ENCODE measurements around the gene PRCC.

PRCC gene

GRCh38 chr1:156747742-156748669, 19.3 kb upstream of the PRCC start:
- Histone ChIP-seq H2BK5ac (ENCODE audit: low read length) (peak overlapping the region; percentile 100), H3K23ac (ENCODE audit: low read depth, low read length, poor library complexity) (no peak overlapping the region), H3K4ac (ENCODE audit: low read length) (peak overlapping the region; percentile 69), H3K79me1 (ENCODE audit: low read depth, low read length) (peaks cover 13% of the 10 kb centered on the region), H2BK12ac (ENCODE audit: low read length) (no peak overlapping the region), H2AFZ (ENCODE audit: low read length) (no peak overlapping the region), H3K27me3 (ENCODE audit: control insufficient read depth in 3 of 3, insufficient read depth in 3 of 3, low read depth in 1 of 3, low read length in 3 of 3) (no peaks in the 10 kb centered on the region), H3K18ac (ENCODE audit: low read length) (peak overlapping the region; percentile 92), H3K9me3 (replicated peaks in 1 of 2; ENCODE audit: control insufficient read depth in 2 of 2, insufficient read depth in 1 of 2, low read depth in 1 of 2, low read length in 2 of 2) (no peaks in the 10 kb centered on the region), H3K9ac (ENCODE audit: low read depth, low read length, poor library complexity) (peak overlapping the region; percentile 61), H2AK5ac (ENCODE audit: low read depth, low read length) (peak overlapping the region; percentile 64), H4K91ac (ENCODE audit: low read depth, low read length, poor library complexity) (peak overlapping the region; percentile 41), H2BK120ac (ENCODE audit: low read depth, low read length) (peak overlapping the region; percentile 88), H3K27ac (replicated peaks; ENCODE audit: low read length) (peak overlapping the region; percentile 97), H3K4me2 (ENCODE audit: insufficient read depth, low read length, poor library complexity, severe bottlenecking) (peak overlapping the region; percentile 70), H3K36me3 (replicated peaks in 1 of 2; ENCODE audit: control insufficient read depth in 2 of 2, insufficient read depth in 2 of 2, low read length in 2 of 2) (peaks cover 15 to 45% of the 10 kb centered on the region in 2 donors), H3K4me1 (ENCODE audit: control insufficient read depth in 2 of 2, insufficient read depth in 1 of 2, low read depth in 1 of 2, low read length in 2 of 2) (peaks cover 36 to 45% of the 10 kb centered on the region in 2 donors), H3K14ac (ENCODE audit: low read length) (no peak overlapping the region), H2BK15ac (ENCODE audit: low read length) (peak overlapping the region; percentile 23), H3K4me3 (ENCODE audit: low read length in 2 of 2) (peak overlapping the region; percentile 72 to 83), H4K8ac (ENCODE audit: low read depth, low read length) (no peak overlapping the region)
- no peak for DNase-seq (ENCODE audit: low spot score)
- WGBS, 2 donors (ENCODE audit: extremely low coverage in 2 of 2, insufficient read length in 2 of 2, insufficient replicate concordance in 1 of 2) = no CpG with 5 or more reads among the region's 8 CpGs

- no CpG with 5 or more reads among the region's 9 CpGs for WGBS, 2 donors (ENCODE audit: extremely low coverage in 2 of 2, insufficient read length in 2 of 2, insufficient replicate concordance in 1 of 2)
- Histone ChIP-seq H3K27ac (replicated peaks; ENCODE audit: low read length) (peak overlapping the region; percentile 97), H2BK15ac (ENCODE audit: low read length) (no peak overlapping the region)
Measured at GRCh38 chr1:156748670-156749418, 18.5 kb upstream of the PRCC start.

GRCh38 chr1:156749419-156750118, 17.8 kb upstream of the PRCC start:
- Histone ChIP-seq H2BK5ac (ENCODE audit: low read length) (peak overlapping the region; percentile 84), H3K27ac (replicated peaks; ENCODE audit: low read length) (peak overlapping the region; percentile 97)

More at GRCh38 chr1:156748670-156749418, 18.5 kb upstream of the PRCC start:
- no peak overlapping the region for H2BK120ac ChIP-seq (ENCODE audit: low read depth, low read length)
- H4K91ac ChIP-seq (ENCODE audit: low read depth, low read length, poor library complexity) = no peak overlapping the region
- H3K27me3 ChIP-seq (ENCODE audit: control insufficient read depth in 3 of 3, insufficient read depth in 3 of 3, low read depth in 1 of 3, low read length in 3 of 3) = no peaks in the 10 kb centered on the region
- H3K9me3 ChIP-seq (replicated peaks in 1 of 2; ENCODE audit: control insufficient read depth in 2 of 2, insufficient read depth in 1 of 2, low read depth in 1 of 2, low read length in 2 of 2) = no peaks in the 10 kb centered on the region
- peak overlapping the region; percentile 44 for H3K4me2 ChIP-seq (ENCODE audit: insufficient read depth, low read length, poor library complexity, severe bottlenecking)
- no peak for DNase-seq (ENCODE audit: low spot score)
- H3K36me3 ChIP-seq (replicated peaks in 1 of 2; ENCODE audit: control insufficient read depth in 2 of 2, insufficient read depth in 2 of 2, low read length in 2 of 2) = peaks cover 7 to 39% of the 10 kb centered on the region in 2 donors
- H2BK5ac ChIP-seq (ENCODE audit: low read length) = peak overlapping the region; percentile 100
- peaks cover 15% of the 10 kb centered on the region for H3K79me1 ChIP-seq (ENCODE audit: low read depth, low read length)
- no peak overlapping the region for H3K23ac ChIP-seq (ENCODE audit: low read depth, low read length, poor library complexity)
- no peak overlapping the region for H2BK12ac ChIP-seq (ENCODE audit: low read length)
- H3K9ac ChIP-seq (ENCODE audit: low read depth, low read length, poor library complexity) = peak overlapping the region; percentile 61
- H2AK5ac ChIP-seq (ENCODE audit: low read depth, low read length) = peak overlapping the region; percentile 64
- no peak overlapping the region for H4K8ac ChIP-seq (ENCODE audit: low read depth, low read length)
- H3K4me1 ChIP-seq (ENCODE audit: control insufficient read depth in 2 of 2, insufficient read depth in 1 of 2, low read depth in 1 of 2, low read length in 2 of 2) = peaks cover 37 to 47% of the 10 kb centered on the region in 2 donors
- H3K18ac ChIP-seq (ENCODE audit: low read length) = peak overlapping the region; percentile 39
- H3K4me3 ChIP-seq (ENCODE audit: low read length in 2 of 2) = peak overlapping the region in 1 of 2 donors; percentile 83
- H3K4ac ChIP-seq (ENCODE audit: low read length) = no peak overlapping the region
- H2AFZ ChIP-seq (ENCODE audit: low read length) = no peak overlapping the region
- no peak overlapping the region for H3K14ac ChIP-seq (ENCODE audit: low read length)

More at GRCh38 chr1:156749419-156750118, 17.8 kb upstream of the PRCC start:
- Histone ChIP-seq H3K4me2 (ENCODE audit: insufficient read depth, low read length, poor library complexity, severe bottlenecking) (peak overlapping the region; percentile 94), H4K91ac (ENCODE audit: low read depth, low read length, poor library complexity) (no peak overlapping the region), H3K9ac (ENCODE audit: low read depth, low read length, poor library complexity) (no peak overlapping the region), H3K4me1 (ENCODE audit: control insufficient read depth in 2 of 2, insufficient read depth in 1 of 2, low read depth in 1 of 2, low read length in 2 of 2) (peaks cover 37 to 47% of the 10 kb centered on the region in 2 donors), H3K79me1 (ENCODE audit: low read depth, low read length) (peaks cover 15% of the 10 kb centered on the region), H3K9me3 (replicated peaks in 1 of 2; ENCODE audit: control insufficient read depth in 2 of 2, insufficient read depth in 1 of 2, low read depth in 1 of 2, low read length in 2 of 2) (no peaks in the 10 kb centered on the region), H2AFZ (ENCODE audit: low read length) (no peak overlapping the region), H3K23ac (ENCODE audit: low read depth, low read length, poor library complexity) (no peak overlapping the region), H3K14ac (ENCODE audit: low read length) (no peak overlapping the region), H2BK15ac (ENCODE audit: low read length) (no peak overlapping the region), H4K8ac (ENCODE audit: low read depth, low read length) (no peak overlapping the region), H3K27me3 (ENCODE audit: control insufficient read depth in 3 of 3, insufficient read depth in 3 of 3, low read depth in 1 of 3, low read length in 3 of 3) (no peaks in the 10 kb centered on the region), H3K4me3 (ENCODE audit: low read length in 2 of 2) (peak overlapping the region; percentile 83 to 96), H2BK120ac (ENCODE audit: low read depth, low read length) (no peak overlapping the region), H3K36me3 (replicated peaks in 1 of 2; ENCODE audit: control insufficient read depth in 2 of 2, insufficient read depth in 2 of 2, low read length in 2 of 2) (peaks cover 5 to 35% of the 10 kb centered on the region in 2 donors), H2BK12ac (ENCODE audit: low read length) (no peak overlapping the region), H3K4ac (ENCODE audit: low read length) (no peak overlapping the region), H3K18ac (ENCODE audit: low read length) (no peak overlapping the region), H2AK5ac (ENCODE audit: low read depth, low read length) (peak overlapping the region; percentile 98)
- WGBS, 2 donors (ENCODE audit: extremely low coverage in 2 of 2, insufficient read length in 2 of 2, insufficient replicate concordance in 1 of 2) = no CpG with 5 or more reads among the region's 8 CpGs
- no peak for DNase-seq (ENCODE audit: low spot score)

Data from neuronal stem cell (in vitro differentiated cells).